Body of pancreas (tissue), 4 donors: ENCODE data around the gene UBXN6.

Experiments used
- POLR2A ChIP-seq, 3 donors: fragments of 450-650 bp; IDR thresholded peaks; one replicate each; pipeline ENCODE4 v1.6.1; 2016; ENCODE audit warnings: antibody characterized with exemption in 3 of 3, mild to moderate bottlenecking in 2 of 3
- TF ChIP-seq, protein P1 (sequence below), 7 experiments: fragments of 450-650 bp in 4 of 7; fragments of 200-600 bp in 3 of 7; sonication (generic) in 3 of 7; IDR thresholded peaks; one replicate each; pipeline ENCODE4 v1.5.1; 2016 to 2019; ENCODE audit warnings: antibody characterized with exemption in 7 of 7

DNA sequence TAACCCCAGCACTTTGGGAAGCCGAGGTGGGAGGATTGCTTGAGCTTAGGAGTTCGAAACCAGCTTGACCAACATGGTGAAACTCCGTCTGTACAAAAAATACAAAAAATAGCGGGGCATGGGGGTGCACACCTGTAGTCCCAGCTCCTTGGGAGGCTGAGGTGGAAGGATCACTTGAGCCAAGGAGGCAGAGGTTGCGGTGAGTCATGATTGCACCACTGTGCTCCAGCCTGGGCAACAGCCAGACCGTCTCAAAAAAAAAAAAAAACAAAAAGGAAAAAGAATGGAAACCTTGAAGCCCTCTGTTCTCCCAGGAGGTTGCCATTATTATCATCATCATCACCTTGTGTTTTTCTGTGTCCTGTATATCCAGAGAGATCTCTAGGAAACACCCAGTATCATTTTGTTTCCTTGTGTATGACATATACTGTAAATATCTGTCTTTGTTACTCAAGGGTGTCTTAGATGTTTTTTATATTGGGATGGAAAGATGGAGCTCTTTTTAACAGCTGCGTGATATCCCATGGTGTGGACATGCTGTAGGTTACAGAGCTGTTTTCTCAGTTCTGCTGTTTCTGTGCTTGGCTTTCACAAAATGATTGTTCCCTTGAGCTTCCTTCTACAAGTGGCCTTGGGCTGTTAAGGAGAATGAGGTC, 43.3 kb downstream of the UBXN6 start:
- TF ChIP-seq, protein P1, sequence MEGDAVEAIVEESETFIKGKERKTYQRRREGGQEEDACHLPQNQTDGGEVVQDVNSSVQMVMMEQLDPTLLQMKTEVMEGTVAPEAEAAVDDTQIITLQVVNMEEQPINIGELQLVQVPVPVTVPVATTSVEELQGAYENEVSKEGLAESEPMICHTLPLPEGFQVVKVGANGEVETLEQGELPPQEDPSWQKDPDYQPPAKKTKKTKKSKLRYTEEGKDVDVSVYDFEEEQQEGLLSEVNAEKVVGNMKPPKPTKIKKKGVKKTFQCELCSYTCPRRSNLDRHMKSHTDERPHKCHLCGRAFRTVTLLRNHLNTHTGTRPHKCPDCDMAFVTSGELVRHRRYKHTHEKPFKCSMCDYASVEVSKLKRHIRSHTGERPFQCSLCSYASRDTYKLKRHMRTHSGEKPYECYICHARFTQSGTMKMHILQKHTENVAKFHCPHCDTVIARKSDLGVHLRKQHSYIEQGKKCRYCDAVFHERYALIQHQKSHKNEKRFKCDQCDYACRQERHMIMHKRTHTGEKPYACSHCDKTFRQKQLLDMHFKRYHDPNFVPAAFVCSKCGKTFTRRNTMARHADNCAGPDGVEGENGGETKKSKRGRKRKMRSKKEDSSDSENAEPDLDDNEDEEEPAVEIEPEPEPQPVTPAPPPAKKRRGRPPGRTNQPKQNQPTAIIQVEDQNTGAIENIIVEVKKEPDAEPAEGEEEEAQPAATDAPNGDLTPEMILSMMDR (IDR thresholded peaks at IDR 0.05), result no peak
- TF ChIP-seq POLR2A (IDR thresholded peaks at IDR 0.05), result no peak
